Upper lobe of left lung (tissue), 4 donors: Measurements from ENCODE around the gene RNF130.

Experiments used
- CTCF ChIP-seq, 6 experiments: fragments of 450-650 bp in 4 of 6; fragments of 200-600 bp in 2 of 6; sonication (generic) in 2 of 6; IDR thresholded peaks; one replicate each; pipeline ENCODE4 v1.5.1; 2016 to 2019; ENCODE audit warnings: antibody characterized with exemption in 6 of 6
- POLR2A ChIP-seq, 4 donors: fragments of 450-650 bp; IDR thresholded peaks; one replicate each; pipeline ENCODE4 v1.5.1; 2016 to 2017; ENCODE audit warnings: antibody characterized with exemption in 4 of 4, mild to moderate bottlenecking in 2 of 4
- POLR2AphosphoS5 ChIP-seq, 2 donors: sonication (generic); formaldehyde crosslinking; IDR thresholded peaks; one replicate each; pipeline ENCODE4 v1.5.1; 2017; ENCODE audit warnings: antibody characterized with exemption in 2 of 2

- TF ChIP-seq CTCF (IDR thresholded peaks at IDR 0.05), result no peak
- TF ChIP-seq POLR2A (IDR thresholded peaks at IDR 0.05), result no peak
- no peak for TF ChIP-seq POLR2AphosphoS5 (IDR thresholded peaks at IDR 0.05)
These were observed 115.9 kb downstream of the RNF130 start for GRCh38 chr5:179955630-179956029.
